H1 (cell line): ENCODE measurements around the gene ACP3.

Source experiments
- CEBPB ChIP-seq: IDR thresholded peaks from 2 replicates; pipeline ENCODE4 v1.6.1; 2012; ENCODE audit warnings: low read depth, low read length
- EP300 ChIP-seq, 2 experiments: IDR thresholded peaks; 1 replicate in 1 of 2; 2 replicates in 1 of 2; pipeline ENCODE4 v1.6.1; 2011 to 2012; ENCODE audit warnings: low read depth in 2 of 2, low read length in 2 of 2, mild to moderate bottlenecking in 2 of 2, borderline replicate concordance in 1 of 2, inconsistent platforms in 1 of 2, moderate library complexity in 1 of 2
- JUND ChIP-seq: IDR thresholded peaks from 2 replicates; pipeline ENCODE4 v1.6.1; 2011; ENCODE audit warnings: mild to moderate bottlenecking, improper control_type of control experiment, low read length
- KDM1A ChIP-seq: fragments of 200-600, 300-600 bp; sonication (generic); IDR thresholded peaks from 2 replicates; pipeline ENCODE4 v1.7.1; 2016; ENCODE audit warnings: mild to moderate bottlenecking, low read length, borderline replicate concordance
- POLR2AphosphoS5 ChIP-seq: IDR thresholded peaks from 2 replicates; pipeline ENCODE4 v1.6.1; 2011; ENCODE audit warnings: low read depth, low read length
- SP1 ChIP-seq: IDR thresholded peaks from 2 replicates; pipeline ENCODE4 v1.6.1; 2011; ENCODE audit warnings: low read depth, low read length
- SP2 ChIP-seq: IDR thresholded peaks from 2 replicates; pipeline ENCODE4 v1.6.1; 2012; ENCODE audit warnings: mild to moderate bottlenecking, low read length, inconsistent platforms
- SRF ChIP-seq: IDR thresholded peaks from 2 replicates; pipeline ENCODE4 v1.6.1; 2011; ENCODE audit warnings: mild to moderate bottlenecking, low read depth, low read length, moderate library complexity
- TF ChIP-seq, protein P1 (sequence below), 3 experiments: IDR thresholded peaks; 1 replicate in 2 of 3; 2 replicates in 1 of 3; pipeline versions ENCODE4 v1.5.1 to v1.6.1; 2011; ENCODE audit warnings: low read length in 3 of 3, mild to moderate bottlenecking in 3 of 3, inconsistent platforms in 2 of 3, low read depth in 1 of 3, moderate library complexity in 1 of 3; ENCODE audit not compliant: insufficient read depth in 1 of 3; ENCODE audit errors: control extremely low read depth in 1 of 3

DNA sequence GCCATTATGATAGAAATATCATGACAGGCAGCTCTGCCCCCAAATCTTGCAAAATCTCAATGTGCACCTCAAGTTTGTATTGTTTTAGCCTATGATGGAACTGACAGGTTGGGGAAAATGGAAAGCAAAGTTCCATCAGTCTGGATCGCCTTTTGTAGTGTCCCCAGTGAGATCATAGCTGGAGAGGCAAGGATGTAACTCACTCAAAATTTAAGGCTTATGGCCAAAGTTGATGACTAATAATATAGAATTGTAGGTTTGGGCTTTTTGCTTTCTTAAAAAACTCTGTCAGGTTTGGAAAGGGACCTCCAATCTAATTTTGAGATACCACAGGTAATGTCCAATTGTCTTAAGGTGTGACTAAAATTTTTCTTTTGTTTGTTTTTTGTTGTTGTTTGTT is 1.4 kb upstream of the ACP3 start:
- TF ChIP-seq, protein P1, sequence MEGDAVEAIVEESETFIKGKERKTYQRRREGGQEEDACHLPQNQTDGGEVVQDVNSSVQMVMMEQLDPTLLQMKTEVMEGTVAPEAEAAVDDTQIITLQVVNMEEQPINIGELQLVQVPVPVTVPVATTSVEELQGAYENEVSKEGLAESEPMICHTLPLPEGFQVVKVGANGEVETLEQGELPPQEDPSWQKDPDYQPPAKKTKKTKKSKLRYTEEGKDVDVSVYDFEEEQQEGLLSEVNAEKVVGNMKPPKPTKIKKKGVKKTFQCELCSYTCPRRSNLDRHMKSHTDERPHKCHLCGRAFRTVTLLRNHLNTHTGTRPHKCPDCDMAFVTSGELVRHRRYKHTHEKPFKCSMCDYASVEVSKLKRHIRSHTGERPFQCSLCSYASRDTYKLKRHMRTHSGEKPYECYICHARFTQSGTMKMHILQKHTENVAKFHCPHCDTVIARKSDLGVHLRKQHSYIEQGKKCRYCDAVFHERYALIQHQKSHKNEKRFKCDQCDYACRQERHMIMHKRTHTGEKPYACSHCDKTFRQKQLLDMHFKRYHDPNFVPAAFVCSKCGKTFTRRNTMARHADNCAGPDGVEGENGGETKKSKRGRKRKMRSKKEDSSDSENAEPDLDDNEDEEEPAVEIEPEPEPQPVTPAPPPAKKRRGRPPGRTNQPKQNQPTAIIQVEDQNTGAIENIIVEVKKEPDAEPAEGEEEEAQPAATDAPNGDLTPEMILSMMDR (IDR thresholded peaks at IDR 0.05; ENCODE audit: control extremely low read depth in 1 of 3, insufficient read depth in 1 of 3, low read depth in 1 of 3, low read length in 3 of 3), result no peak
- TF ChIP-seq JUND (no peak), POLR2AphosphoS5 (no peak), EP300 (IDR thresholded peaks at IDR 0.05; ENCODE audit: borderline replicate concordance in 1 of 2, low read depth in 2 of 2, low read length in 2 of 2) (no peak), SRF (no peak), SP2 (no peak), CEBPB (no peak), KDM1A (no peak), SP1 (no peak)
